HG03025 (cell line): ENCODE results near the gene PSORS1C1.
"Not testable (repeated sequence)": the region's sequence is repeated elsewhere in the genome, so short reads cannot be mapped to it uniquely, and the experiment has no call there.

ENCODE experiments used
- ATAC-seq: cut with Tn5 transposase; IDR thresholded peaks from one replicate; pipeline ENCODE4 v1.9.1; 2021; ENCODE audit warnings: mild to moderate bottlenecking, moderate library complexity; ENCODE audit not compliant: unreplicated experiment, low FRiP score

PSORS1C1 gene

GRCh38 chr6:31114541-31114878 lies at the start of gene PSORS1C1:
Gene PSORS1C1, plus strand, starts transcription at chr6:31114800. Its CDS starts 14,833 bp downstream, at chr6:31129633.
- ATAC-seq: no peak

GRCh38 chr6:31065556-31065955 lies 49.0 kb upstream of the PSORS1C1 start:
- no peak for ATAC-seq

- ATAC-seq: not testable (repeated sequence)
Measured at GRCh38 chr6:31067028-31067427, 47.6 kb upstream of the PSORS1C1 start.

GRCh38 chr6:31067891-31068668 lies 46.5 kb upstream of the PSORS1C1 start:
- ATAC-seq: not testable (repeated sequence)

- no peak for ATAC-seq
Measured at GRCh38 chr6:31068669-31069340, 45.8 kb upstream of the PSORS1C1 start.

- no peak for ATAC-seq
Measured at GRCh38 chr6:31070711-31071197, 43.8 kb upstream of the PSORS1C1 start.

GRCh38 chr6:31074401-31074800 lies 40.2 kb upstream of the PSORS1C1 start:
- ATAC-seq: no peak

- ATAC-seq: no peak
Measured at GRCh38 chr6:31075528-31075927, 39.1 kb upstream of the PSORS1C1 start.

GRCh38 chr6:31076611-31077010 lies 38.0 kb upstream of the PSORS1C1 start:
- no peak for ATAC-seq

GRCh38 chr6:31079656-31080261 lies 34.8 kb upstream of the PSORS1C1 start:
- no peak for ATAC-seq

- ATAC-seq: no peak
Measured at GRCh38 chr6:31081872-31082271, 32.7 kb upstream of the PSORS1C1 start.

GRCh38 chr6:31083742-31084354 lies 30.8 kb upstream of the PSORS1C1 start:
- ATAC-seq: no peak

- no peak for ATAC-seq
Measured at GRCh38 chr6:31086788-31087440, 27.7 kb upstream of the PSORS1C1 start.

- ATAC-seq: no peak
Measured at GRCh38 chr6:31087494-31088089, 27.0 kb upstream of the PSORS1C1 start.

GRCh38 chr6:31090275-31090972 lies 24.2 kb upstream of the PSORS1C1 start:
- ATAC-seq: no peak

- ATAC-seq: no peak
Measured at GRCh38 chr6:31090973-31091364, 23.6 kb upstream of the PSORS1C1 start.

GRCh38 chr6:31091680-31092079 lies 22.9 kb upstream of the PSORS1C1 start:
- no peak for ATAC-seq

- no peak for ATAC-seq
Measured at GRCh38 chr6:31092238-31092637, 22.4 kb upstream of the PSORS1C1 start.

- ATAC-seq: no peak
Measured at GRCh38 chr6:31092769-31093505, 21.7 kb upstream of the PSORS1C1 start.
